Inflammatory macrophage (primary cell): ENCODE results near the gene CPTP.
"Not testable (repeated sequence)": the region's sequence is repeated elsewhere in the genome, so short reads cannot be mapped to it uniquely, and the experiment has no call there.

ENCODE experiments used
- DNase-seq, 2 donors: peaks; one replicate each; pipeline ENCODE4 v3.0.0-alpha.2; 2020 to 2022

CPTP gene

DNA sequence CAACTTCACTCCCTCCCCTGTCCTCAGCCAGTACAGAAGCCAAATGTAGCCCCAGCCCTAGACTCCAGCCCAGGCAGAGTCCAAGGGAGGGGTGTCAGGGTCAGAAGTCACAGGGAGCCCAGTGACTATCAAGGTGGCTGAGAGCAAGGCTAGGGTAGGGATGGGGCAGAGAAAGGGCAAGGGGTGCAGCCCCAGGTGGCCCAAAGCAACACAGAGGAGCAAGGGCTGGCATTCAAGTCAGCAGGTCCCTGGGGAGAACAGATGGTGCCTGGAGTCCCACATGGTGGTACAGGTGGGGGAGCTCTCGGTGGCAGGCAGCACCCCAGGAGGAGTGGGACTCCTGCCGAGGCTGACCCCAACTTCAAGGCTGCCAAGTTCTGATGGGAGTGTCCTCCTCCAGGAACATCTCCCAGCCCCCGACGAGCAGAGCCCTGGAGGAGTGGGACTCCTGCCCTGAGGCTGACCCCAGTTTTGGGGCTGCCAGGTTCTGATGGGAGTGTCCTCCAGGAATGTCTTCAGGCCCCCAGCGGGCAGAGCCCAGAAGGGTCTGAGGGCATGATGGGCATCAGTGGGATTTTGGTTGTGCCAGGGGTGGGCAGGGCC is 28.3 kb downstream of the CPTP start:
- no peak for DNase-seq

GRCh38 chr1:1353389-1354151 is 29.0 kb downstream of the CPTP start:
- DNase-seq: no peak

DNA sequence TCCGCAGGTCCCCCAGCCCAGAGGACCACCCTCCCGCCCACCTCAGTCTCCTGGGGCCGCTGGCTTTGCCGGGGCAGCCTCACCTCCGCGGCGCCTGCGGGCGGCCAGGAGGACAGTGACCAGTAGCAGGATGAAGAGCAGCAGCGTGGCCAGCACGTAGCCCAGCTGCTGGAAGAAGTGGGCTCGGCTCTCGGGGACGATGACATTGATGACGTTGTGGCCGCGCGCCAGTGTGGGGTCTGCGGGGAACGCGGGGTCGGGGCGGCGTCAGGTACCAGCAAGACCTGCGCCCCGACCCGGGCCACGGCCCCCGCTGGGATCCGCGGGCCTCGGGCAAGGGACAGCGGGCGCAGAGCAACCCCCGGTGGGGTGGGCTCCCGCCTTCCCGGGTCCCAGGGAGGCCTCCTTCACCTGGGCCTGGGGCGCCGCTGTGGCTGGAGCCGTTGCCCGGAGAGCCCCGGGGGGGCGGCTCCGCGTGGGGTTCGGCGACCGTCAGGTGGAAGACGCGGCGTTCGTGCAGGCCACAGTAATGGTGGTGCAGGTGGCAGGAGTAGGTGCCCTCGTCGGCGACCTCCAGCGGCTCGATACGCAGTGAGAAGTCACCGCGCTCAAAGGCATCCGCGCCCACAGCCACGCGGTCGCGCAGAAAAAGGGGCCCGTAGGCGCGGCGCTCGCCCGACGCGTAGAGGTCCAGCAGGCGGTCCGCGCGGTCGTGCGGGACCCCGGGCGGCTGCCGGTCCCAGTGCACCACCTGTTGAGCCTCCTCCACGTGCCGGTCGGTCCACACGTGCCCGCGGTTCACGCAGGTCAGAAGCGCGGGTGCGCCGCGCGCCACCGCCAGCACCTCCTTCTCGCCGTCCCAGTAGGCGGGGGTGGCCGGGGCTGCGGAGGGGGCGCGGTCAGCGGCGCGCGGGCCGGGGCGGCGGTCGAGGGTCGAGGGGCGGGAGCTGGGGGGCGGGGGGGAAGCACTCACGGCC is 30.0 kb downstream of the CPTP start:
- no peak for DNase-seq

DNA sequence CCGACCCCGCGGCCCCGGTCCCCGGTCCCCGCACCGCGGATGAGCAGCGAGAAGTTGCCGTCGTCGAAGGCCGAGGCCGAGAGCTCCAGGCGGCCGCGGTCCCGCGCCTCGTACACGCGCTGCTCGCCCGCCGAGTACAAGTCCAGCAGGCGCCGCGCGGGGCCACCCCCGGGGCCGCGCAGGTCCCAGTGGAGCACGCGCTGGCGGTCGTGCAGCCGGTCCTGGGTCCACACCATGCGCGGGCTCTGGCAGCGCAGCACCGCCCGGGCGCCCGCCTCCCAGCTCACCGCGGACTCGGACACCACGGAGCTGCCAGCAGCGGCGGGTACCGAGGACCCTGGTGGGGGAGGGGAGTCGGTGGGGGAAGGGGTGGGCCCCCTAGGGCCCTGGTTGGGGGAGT is 30.8 kb downstream of the CPTP start:
- DNase-seq: peak; percentile 26 to 44

DNA sequence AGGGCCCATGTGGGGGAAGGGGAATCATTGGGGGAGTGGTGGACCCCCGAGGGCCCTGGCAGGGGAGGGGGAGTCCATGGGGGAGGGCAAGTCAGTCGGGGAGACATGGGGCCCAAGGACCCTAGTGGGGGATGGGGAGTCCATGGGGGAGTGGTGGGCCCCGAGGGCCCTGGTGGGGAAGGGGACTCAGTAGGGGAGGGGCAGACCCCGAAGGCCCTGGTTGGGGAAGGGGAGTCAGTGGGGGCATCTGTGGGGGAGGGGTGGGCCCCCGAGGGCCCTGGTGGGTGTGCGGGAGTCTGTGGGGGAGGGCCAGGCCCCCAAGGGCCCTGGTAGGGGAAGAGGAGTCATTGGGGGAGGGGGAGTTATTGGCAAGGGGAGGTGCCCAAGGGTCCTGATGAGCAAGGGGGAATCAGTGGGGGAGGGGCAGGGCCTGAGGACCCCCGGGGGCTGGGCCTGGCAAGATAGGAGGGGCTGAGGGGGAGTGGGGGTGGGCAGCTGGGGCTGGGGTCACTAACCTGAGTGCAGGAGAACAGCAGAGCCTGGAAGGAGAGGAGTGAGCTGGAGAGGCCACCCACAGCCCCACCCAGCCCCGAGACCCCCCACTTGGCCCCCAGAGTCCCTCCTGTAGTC is 31.7 kb downstream of the CPTP start:
- no peak for DNase-seq

- no peak for DNase-seq
These were observed 32.3 kb downstream of the CPTP start for GRCh38 chr1:1356796-1357401.

DNA sequence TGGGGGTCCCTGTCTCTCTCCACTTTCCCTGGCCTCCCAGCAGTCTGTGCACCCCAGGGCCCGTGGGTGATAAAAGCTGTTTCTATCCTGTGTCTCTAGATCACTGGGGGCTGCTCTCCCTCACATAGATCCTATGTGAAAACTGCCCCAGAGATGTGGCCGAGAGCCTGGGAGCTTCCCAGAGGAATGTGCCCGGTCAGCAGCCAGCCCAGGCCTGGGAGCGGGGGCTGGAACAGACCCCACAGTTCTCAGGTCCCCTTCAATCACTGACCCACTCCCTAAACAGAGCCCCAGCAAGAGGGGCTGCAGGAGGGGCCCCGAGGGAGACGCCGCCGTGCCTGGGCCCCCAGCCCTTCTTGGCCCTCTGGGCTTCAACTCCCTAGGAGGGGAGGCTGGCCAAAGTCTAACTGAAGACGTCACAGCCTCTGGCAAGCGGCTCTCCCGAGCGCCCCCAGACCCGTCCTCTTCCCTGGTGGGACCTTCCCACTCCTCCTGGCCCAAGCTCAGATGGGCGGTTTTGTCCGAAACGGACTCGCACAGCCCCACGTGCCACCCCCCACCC is 33.4 kb downstream of the CPTP start:
- DNase-seq: no peak

- DNase-seq: no peak
These were observed 34.0 kb downstream of the CPTP start, which contains the start of gene MXRA8 for GRCh38 chr1:1358433-1359271. TSS of gene MXRA8 (minus strand) at chr1:1358555. CDS start at chr1:1358504, 51 bp downstream.

- DNase-seq: no peak
These were observed 34.7 kb downstream of the CPTP start for GRCh38 chr1:1359308-1359663.

DNA sequence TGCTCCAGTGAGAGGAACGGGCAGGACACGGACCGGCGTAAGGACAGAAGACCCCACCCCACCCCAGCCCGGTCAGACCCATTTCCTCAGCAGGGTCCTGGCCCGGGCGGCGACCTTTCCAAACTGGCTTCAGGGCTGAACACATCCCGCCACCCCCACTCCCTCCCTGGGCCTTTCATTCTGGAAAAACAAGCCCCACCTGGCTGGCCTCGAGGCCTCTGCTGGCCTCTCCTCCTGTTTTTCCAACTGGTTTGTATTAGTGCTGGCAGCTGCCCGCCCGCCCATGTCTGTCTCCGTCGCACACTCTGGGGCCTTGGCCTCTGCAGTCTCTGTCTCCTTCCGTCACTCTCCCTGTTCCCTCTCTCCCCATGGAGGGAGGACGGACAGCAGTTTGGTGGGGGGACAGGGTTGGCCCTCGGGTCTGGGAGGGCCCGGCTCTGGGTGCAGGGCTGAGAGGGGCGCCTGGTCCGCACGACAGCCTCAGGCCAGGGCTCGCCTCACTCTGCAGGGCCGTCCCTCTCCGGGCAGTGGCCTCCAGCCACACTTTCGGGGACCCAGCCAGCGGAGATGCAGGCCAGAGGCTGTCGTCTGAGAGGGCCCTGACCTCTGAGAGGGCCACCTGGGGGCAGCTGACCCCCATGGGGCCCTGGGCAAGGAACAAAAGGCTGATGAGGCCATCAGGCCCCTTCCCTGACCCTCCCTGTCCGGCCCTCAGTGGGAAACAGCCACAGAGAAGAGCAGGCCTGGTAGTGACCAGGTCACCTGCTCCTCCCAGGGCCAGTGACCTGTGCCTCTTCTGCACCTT is 35.3 kb downstream of the CPTP start:
- no peak for DNase-seq

GRCh38 chr1:1360506-1361169 is 36.0 kb downstream of the CPTP start:
- DNase-seq: no peak

GRCh38 chr1:1361233-1361981 is 36.8 kb downstream of the CPTP start:
- DNase-seq: no peak

- no peak for DNase-seq
These were observed 37.4 kb downstream of the CPTP start for GRCh38 chr1:1361982-1362423.

DNA sequence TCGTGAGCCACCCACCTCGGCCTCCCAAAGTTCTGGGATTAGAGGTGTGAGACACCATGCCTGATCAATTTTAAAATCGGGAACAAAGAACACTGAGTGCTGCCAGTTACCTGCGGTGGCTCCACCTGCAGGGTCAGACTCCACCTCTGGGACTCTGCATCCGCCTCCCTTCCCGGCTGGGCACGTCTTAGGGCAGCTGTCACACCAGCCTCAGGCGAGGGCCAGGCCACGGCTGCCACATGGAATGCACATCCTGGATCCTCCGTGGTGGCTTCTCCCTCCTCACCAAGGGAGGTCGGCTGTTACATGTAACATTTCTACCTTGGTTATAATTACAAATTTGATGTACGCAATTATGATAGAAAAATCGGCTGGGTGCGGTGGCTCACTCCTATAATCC is 39.7 kb downstream of the CPTP start:
- no peak for DNase-seq

GRCh38 chr1:1365875-1366698 is 41.5 kb downstream of the CPTP start:
- no peak for DNase-seq

DNA sequence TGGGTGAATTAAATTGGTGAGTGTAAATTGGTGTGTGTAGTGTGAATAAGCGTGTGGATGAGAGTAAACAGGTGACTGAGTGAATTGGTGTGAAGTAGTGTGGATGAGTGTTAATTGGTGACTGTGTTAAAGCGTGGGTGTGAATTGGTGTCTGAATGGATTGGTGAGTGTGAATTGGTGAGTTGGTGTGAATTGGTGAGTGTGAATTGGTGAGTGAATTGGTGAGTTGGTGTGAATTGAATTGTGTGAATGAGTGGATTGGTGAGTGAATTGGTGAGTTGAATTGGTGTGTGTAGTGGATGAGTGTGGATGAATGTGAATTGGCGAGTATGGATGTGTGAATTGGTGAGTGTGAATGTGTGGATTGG is 42.1 kb downstream of the CPTP start:
- DNase-seq: no peak

DNA sequence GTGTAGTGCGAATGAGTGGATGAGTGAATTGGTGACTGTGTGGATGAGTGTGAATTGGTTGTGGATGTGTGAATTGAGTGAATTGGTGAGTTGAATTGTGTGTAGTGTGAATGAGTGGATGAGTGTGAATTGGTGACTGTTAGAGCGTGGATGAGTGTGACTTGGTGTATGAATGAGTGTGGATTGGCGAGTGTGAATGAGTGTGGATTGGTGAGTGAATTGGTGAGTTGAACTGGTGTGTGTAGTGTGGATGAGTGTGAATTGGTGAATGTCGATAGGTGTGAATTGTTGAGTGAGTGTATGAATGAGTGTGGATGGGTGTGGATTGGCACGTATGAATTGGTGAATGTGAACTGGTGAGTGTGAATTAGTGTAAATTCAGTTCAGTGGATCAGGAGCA is 42.7 kb downstream of the CPTP start:
- no peak for DNase-seq

DNA sequence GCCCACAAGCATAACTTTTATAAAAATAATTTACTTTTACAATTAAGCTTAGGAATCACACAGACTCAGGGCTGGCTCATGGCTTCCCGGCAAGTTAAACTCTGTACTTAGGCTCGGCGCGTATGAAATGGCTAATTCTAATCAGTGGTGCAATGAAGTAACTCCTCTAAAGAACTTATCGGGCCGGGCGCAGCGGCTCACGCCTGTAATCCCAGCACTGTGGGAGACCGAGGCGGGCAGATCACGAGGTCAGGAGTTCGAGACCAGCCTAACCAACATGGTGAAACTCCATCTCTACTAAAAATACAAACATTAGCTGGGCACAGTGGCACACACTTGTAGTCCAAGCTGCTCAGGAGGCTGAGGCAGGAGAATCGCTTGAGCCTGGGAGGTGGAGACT is 45.5 kb downstream of the CPTP start:
- not testable (repeated sequence) for DNase-seq
